GM04504 (cell line): ENCODE measurements around the gene TICRR.
"Not testable (repeated sequence)": the region's sequence is repeated elsewhere in the genome, so short reads cannot be mapped to it uniquely, and the experiment has no call there.

Experiments used
- DNase-seq: peaks from one replicate; pipeline ENCODE4 v3.0.0-alpha.2; 2012; ENCODE audit warnings: low read depth

TICRR gene, protein sequence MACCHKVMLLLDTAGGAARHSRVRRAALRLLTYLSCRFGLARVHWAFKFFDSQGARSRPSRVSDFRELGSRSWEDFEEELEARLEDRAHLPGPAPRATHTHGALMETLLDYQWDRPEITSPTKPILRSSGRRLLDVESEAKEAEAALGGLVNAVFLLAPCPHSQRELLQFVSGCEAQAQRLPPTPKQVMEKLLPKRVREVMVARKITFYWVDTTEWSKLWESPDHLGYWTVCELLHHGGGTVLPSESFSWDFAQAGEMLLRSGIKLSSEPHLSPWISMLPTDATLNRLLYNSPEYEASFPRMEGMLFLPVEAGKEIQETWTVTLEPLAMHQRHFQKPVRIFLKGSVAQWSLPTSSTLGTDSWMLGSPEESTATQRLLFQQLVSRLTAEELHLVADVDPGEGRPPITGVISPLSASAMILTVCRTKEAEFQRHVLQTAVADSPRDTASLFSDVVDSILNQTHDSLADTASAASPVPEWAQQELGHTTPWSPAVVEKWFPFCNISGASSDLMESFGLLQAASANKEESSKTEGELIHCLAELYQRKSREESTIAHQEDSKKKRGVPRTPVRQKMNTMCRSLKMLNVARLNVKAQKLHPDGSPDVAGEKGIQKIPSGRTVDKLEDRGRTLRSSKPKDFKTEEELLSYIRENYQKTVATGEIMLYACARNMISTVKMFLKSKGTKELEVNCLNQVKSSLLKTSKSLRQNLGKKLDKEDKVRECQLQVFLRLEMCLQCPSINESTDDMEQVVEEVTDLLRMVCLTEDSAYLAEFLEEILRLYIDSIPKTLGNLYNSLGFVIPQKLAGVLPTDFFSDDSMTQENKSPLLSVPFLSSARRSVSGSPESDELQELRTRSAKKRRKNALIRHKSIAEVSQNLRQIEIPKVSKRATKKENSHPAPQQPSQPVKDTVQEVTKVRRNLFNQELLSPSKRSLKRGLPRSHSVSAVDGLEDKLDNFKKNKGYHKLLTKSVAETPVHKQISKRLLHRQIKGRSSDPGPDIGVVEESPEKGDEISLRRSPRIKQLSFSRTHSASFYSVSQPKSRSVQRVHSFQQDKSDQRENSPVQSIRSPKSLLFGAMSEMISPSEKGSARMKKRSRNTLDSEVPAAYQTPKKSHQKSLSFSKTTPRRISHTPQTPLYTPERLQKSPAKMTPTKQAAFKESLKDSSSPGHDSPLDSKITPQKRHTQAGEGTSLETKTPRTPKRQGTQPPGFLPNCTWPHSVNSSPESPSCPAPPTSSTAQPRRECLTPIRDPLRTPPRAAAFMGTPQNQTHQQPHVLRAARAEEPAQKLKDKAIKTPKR (N-terminal part only)

DNA sequence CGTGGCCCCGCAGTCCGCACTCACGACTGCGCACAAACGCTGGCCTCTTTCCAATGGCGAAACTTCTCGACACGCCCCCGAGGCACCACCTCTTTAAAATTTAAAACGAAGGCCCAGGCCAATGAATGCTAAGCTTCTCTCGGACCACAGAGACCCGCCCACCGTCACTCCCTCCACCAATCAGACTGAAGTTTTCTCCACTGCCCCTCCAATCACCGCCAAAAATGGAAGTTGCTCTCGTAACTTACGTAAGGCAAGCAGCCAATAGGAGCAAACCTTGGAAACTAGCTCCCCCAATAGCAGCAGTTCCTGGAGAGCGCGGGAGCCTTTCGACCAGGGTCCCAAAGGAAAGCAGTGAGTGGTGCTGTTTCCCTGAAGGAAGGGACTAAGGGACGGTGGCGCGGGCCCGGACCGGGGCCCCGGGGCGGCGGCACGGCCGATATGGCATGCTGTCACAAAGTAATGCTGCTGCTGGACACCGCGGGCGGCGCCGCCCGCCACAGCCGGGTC lies at the start of gene TICRR:
Gene TICRR, plus strand, starts transcription at position 324 of the 510 bp plus-strand sequence. Its CDS starts 118 bp downstream, at position 442.
- peak; percentile 100 for DNase-seq

DNA sequence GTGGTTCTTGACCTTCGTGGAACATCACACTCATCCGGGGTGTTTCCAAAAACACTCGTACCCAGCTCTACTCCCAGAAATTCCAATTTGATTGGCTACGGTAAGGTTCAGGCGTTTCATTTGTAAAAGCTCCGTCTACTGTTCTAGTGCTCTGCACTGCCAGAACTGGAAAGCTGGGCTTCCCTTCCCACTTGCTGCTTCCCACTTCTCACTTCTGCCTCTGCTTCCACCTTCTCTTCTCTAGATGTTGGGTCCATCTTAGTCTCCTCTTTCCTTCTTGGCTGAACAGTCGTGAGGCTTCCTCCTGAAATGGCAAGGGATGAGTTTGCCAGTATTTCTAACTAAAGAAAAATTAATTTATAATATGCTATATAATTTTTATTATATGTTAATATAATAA lies 49.1 kb upstream of the TICRR start:
- no peak for DNase-seq

DNA sequence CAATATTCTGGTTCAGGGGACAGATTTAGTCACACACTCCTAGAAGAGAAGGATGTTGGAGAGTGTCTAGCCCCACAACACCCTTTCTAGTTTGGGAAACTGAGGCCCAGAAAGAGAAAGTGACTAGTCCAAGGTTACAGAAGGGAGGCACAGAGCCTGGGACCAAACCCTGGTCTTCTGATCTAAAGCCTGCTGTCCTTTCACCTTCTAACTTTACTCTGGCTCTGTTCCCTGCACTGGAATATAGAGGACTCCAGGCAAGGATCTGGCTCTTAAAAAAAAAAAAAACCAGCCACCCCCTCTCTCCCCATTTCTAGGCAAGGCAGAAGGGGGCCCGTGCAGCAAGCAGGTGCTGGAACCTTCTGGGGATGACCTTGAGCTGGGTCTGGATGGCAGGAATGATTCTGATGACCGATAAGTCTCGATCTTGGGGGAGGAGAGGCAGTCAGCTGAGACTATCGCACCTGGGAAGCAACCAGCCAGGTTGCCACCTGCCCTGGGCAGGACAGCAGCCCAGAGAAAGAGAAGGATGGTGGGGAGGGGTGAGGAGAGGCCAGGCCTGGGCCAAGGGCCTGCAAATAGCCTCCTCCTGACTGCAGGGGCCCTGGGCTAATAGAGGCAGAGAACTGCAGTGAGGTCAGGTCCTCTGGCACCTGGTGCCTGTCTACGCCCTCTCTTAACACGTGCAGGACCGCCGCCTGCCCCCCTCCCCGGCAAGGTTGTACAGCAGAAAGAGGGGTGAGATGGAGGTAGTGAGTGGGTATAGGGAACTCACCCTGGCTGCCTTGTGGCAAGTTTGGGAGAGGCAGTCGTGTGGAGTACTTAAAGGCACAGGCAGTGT lies 48.4 kb upstream of the TICRR start:
- no peak for DNase-seq

DNA sequence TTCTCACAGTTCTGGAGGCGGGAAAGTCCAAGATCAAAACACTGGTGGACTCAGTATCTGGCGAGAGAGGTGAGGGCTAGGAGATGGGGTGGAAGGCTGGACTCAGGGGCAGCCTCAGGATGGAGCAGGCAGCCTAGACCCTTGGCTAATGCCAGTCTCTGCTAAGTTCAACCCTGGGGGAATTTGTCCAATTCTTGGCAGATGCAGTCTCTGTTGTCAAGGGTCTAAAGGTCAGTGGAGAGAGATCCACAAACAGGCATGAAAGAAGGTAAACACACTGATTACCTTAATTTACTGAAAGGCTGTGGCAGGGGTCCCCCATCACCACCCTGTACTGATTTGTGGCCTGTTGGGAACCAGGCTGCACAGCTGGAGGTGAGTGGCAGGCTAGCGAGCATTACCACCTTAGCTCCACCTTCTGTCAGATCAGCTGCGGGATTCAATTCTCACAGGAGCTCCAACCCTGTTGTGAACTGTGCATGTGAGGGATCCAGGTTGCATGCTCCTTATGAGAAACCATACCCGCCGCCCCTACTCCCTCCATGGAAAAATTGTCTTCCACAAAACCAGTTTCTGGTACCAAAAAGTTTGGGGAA lies 46.4 kb upstream of the TICRR start:
- DNase-seq: no peak

DNA sequence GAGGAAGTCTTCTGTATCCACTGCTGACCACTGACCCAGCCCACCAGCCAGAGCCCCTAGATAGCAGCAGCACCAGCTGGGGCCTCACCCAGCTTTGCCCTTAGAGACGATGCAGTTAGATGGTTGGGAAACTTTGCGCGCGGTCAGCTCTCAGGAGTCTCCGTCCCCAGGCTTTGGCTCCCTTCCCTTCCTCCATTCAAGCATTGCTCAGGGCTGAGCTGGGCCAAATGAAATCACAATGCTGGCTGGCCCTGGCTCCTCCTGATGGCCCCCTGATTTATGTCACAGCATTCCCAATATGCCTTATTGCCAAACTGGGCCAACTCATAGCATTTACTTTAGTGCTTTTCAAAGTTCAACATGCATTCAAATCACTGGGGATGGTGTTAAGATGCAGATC lies 44.3 kb upstream of the TICRR start:
- no peak for DNase-seq

DNA sequence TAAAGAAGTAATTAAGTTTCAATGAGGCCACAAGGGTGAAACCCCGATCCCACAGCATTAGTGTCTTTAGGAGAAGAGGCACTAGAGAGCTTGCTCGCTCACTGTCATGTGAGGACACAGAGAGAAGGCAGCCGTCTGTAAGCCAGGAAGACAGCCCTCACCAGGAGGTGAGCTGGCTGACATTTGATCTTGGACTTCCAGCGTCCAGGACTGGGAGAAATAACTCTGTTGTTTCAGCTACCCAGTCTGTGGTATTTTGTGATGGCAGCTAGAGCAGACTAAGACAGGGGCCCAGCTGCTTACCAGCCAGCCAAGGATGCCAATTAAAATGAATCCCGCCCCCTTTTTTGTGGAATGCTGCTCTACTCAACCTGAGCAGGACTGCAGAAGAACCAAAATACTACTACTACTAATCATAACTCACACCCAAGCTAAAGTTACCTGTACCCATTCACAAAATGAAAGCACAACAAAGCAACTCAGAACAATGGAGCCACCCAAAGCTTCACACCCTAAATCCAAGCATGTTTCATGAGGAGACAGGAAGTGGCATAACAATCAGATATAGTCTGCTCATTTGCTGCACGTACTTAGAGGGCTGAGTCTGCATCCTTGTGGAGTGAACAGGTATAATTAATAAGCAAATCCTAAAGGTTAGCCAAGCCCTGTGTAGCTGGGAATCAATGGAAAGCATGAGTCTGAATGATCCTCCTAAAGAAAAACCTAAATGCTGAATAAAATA lies 43.3 kb upstream of the TICRR start:
- DNase-seq: no peak

DNA sequence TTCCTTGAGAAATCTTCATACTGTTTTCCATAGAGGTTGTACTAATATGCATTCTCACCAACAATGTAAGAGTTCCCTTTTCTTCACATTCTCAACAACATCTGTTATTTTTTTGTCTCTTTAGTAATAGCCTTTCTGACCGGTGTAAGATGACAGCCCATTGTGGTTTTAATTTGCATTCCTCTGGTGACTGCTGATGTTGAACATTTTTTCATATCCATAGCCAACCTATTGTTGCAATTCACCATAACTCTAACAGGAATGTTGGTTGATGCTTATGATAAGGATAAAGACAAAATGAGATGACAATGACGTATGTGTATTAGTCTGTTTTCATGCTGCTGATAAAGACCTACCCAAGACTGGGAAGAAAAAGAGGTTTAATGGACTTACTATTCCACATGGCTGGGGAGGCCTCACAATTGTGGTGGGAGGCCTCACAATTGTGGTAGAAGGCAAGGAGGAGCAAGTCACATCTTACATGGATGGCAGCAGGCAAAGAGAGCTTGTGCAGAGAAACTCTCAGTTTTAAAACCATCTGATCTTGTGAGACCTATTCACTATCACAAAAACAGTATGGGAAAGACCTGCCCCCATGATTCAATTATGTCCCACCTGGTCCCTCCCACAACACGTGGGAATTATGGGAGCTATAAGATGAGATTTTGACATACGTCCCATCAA lies 41.3 kb upstream of the TICRR start:
- no peak for DNase-seq

DNA sequence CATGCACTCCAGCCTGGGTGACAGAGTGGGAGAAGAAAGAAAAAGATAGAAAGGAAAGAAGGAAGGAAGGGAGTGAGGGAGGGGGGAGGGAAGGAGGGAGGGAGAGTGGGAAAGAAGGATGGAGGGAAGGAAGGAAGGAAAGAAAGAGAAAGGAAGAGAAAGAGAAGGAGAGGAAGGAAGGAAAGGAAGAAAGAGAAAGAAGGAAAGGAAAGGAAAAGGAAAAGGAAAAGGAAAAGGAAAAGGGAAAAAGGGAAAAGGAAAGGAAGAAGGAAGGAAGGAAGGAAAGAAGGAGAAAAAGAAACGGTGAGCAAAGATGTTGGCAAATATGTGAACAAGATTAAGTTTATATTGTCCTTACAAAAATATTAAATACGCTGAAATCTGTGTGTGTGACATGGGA lies 36.2 kb upstream of the TICRR start:
- no peak for DNase-seq

DNA sequence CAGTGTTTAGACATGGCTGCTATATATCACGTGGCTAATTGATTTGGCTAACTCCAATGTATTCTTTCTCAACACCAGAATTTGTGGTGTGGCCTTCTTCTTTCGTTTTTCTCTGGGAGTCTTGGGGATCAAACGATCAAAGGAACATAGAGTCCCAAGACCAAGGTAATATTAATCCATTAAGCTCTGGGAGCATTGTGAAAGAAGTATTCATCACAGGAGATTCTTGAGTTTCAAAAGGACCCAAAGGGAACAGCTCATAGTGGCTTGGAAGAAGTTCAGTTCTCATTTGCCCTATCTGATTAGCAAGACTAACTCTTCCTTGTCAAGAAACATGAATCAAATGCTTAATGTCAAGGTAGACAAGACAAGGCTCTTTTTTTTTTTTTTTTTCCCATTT lies 32.9 kb upstream of the TICRR start:
- DNase-seq: no peak

DNA sequence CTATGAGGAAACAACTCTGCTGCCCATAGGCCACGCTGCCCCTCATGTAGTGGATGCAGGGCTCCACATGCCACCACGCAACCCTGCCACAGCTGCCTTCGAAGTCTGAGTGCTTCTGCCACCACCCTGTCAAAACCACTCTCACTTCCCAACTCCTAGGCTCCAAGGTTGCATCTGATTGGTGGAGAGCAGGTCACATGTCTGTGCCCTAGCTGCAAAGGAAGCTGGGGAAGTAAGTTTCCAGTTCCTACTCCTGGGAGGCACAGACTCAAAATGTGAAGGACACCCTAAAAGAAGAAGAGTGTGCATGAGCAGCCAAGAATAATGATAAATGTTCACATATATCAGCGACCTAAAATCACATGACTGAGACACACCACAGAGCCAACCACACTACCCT lies 31.9 kb upstream of the TICRR start:
- no peak for DNase-seq

DNA sequence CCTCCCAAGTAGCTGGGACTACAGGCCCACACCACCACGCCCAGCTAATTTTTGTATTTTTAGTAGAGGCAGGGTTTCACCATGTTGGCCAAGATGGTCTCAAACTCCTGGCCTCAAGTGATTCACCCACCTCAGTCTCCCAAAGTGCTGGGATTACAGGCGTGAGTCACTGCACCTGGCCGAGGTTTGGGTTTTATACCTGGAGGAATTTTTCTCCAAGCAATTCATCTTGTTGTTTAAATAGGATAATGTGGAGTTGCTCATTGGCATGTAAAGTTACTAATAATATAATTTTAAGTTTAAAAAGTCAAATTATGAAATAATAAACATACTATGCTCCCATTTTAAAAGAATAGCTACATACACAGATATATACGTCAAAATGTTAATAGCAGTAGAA lies 26.1 kb upstream of the TICRR start:
- not testable (repeated sequence) for DNase-seq

DNA sequence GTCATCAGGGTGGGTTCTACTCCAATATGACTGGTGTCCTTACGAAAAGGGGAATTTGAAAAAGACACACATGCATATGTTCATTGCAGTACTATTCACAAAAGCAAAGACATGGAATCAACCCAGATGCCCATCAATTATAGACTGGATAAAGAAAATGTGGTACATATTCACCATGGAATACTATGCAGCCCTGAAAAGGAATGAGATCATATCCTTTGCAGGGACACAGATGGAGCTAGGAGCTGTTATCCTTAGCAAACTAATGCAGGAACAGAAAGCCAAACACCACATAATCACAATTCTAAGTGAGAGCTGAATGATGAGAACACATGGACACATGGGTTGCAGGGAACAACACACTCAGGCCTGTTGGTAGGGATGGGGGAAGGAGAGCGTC lies 24.8 kb upstream of the TICRR start:
- DNase-seq: no peak

DNA sequence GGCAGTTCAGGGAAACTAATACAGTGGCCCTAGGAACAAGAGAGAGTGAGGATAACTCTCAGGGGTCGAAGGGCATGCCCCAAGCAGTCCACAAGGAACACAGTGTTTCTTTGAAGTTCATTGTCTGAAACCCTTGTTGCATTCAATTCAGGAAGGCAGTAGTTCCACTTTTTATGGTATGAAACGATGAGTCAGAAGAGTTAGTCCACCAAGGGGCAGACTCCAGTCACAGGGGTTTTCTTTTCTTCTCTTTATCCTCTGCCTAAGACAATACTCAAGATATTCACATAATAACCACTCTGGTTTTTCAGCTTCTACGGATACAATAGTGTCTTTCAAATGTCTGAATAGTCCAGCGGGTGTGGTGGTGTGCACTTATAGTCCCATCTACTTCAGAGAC lies 23.7 kb upstream of the TICRR start:
- DNase-seq: no peak

DNA sequence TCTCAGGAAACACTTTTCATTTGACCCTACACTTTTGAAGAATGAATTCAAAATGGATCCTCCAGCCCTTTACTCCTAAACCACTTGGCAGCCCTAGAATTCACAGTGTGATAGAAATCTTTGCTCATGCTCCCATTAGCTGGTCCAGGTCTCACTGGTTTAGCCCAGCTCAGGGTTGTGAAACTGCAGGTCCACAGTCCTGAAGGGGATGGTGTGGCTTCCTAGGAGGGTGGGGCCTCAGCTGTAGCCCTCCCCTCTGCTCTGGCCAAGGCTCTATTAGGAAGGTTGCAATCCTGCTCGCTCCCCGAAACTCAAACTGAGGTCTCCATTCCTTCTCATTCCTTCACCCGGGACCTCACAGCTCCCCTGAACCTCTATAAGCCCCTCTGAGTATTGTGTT lies 21.6 kb upstream of the TICRR start:
- DNase-seq: no peak

DNA sequence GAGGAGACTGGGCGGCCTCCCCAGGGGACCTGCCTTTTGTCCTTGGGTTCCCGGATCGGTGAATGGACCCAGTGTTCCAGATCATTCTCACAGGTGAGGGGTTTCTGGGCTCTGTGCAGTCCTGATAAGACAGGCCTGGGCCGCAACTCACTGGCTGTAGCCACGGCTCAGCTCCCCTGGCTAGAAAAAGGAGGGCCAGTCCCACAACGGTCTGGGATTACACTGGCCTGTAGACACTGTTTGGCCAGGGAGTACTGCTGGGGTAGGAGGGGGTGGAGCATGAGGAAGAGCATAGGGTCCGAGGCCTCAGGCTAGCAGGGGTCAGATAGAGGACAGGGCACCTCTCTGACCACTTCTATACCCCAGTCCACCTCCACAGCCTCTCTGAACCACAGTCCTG lies 21.0 kb upstream of the TICRR start:
- no peak for DNase-seq

DNA sequence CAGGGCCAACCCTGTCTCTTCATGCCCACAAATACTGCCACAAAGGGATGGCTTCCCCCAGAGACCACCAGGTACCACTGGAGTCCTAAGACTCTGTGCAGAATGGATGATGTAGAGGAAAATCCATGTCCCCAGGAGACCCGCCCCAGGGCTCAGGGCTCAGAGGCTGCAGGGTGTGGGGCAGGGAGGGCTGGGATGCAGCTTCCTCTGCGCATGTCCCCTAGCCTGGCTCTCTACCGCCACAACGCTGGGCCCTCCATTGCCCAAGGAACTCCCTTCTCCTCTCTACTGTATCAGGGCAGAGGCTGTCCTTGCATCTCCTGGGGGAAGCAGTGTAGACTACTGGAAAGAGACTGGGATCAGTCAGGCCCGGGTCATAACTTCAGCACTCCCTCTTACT lies 19.5 kb upstream of the TICRR start:
- DNase-seq: no peak

DNA sequence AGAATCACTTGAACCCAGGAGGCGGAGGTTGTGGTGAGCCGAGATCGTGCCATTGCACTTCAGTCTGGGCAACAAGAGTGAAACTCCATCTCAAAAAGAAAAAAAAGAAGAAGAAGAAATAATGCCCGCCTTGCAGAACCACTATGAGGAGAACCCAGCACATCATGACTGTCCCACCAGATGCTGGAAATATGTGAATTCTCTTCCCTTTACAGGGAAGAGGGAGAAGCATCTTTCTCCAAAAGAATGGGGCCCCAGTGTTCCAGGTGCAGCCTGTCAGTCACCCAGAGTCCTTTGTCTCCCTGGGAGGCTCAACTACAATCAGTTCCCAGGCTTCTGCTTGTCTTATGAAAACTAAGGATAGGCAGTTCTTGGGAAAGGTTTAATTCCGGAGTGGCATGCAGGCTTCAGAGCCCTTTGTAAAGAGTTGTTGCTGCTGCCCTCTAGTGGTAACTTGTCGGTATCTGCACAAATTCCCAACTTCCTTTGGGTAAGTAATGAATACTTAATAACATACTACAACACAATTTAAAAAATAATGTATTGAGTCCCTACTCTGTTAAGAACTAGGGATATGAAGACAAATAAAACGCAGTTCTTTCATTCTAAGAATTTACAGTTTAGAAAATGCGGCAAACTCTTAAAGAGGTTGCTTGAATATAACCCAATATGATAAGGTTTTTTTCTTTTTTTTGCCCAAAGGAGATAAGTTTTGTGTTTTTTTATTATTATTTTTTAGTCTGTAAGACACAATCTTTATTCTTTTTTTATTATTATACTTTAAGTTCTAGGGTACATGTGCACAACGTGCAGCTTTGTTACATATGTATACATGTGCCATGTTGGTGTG lies 18.6 kb upstream of the TICRR start:
- DNase-seq: peak; percentile 42

DNA sequence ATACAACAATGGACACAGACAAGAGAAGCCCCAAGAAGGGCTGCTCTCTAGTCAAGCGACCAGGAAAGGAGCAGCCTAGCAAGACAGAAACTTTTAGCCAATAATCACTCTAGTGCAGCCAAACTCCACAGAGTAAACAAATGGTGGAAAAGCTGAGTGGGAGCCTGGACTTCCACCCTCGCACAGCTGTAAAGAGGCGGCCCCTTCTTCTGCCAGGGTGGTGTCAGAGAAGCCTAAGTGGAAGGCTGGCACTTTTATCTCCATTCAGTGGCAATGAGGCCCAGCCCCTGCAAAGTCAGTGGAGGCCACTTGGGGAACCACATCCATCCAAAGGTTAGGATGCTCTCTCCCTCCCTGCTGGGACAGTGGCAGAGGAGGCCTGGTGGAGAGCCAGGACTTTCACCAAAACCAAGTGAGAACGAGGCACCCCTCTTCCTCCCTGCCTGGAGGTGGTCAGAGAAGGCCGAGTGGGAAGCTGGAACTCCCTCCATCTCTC lies 15.5 kb upstream of the TICRR start:
- DNase-seq: no peak
